ENCODE measurements around the gene PROC.

- TF ChIP-seq CTCF (IDR thresholded peaks at IDR 0.05; ENCODE audit: borderline replicate concordance, extremely low read depth, low read length, poor library complexity, severe bottlenecking) (no peak), EZH2 (IDR thresholded peaks at IDR 0.05; ENCODE audit: borderline replicate concordance, low read depth, low read length, severe bottlenecking) (no peak)
Measured at GRCh38 chr2:127397568-127398238, 20.5 kb upstream of the PROC start.

Data from DND-41 (cell line).